RWPE1 (cell line): Measurements from ENCODE around the gene MPV17L.
"Not testable (repeated sequence)": the region's sequence is repeated elsewhere in the genome, so short reads cannot be mapped to it uniquely, and the experiment has no call there.

Experiments used
- CTCF ChIA-PET: fragments of 350-600 bp; sonication (Branson Sonifier 250); formaldehyde crosslinking; extraction: SDS; loops from one replicate; lab custom pipeline; 2021; lab: Yijun Ruan, JAX
- POLR2A ChIA-PET: fragments of 400-600 bp; formaldehyde crosslinking; extraction: SDS; loops from one replicate; lab custom pipeline; 2020; ENCODE audit warnings: antibody characterized with exemption; ENCODE audit not compliant: low non-redundant PET; lab: Yijun Ruan, JAX
- DNase-seq: peaks from one replicate; pipeline ENCODE4 v3.0.0; 2012; ENCODE audit warnings: low spot score
- H3K27ac ChIP-seq: fragments of 450-650 bp; 2 replicates; pipeline ENCODE4 v1.5.1; 2017

Gene MPV17L

DNA sequence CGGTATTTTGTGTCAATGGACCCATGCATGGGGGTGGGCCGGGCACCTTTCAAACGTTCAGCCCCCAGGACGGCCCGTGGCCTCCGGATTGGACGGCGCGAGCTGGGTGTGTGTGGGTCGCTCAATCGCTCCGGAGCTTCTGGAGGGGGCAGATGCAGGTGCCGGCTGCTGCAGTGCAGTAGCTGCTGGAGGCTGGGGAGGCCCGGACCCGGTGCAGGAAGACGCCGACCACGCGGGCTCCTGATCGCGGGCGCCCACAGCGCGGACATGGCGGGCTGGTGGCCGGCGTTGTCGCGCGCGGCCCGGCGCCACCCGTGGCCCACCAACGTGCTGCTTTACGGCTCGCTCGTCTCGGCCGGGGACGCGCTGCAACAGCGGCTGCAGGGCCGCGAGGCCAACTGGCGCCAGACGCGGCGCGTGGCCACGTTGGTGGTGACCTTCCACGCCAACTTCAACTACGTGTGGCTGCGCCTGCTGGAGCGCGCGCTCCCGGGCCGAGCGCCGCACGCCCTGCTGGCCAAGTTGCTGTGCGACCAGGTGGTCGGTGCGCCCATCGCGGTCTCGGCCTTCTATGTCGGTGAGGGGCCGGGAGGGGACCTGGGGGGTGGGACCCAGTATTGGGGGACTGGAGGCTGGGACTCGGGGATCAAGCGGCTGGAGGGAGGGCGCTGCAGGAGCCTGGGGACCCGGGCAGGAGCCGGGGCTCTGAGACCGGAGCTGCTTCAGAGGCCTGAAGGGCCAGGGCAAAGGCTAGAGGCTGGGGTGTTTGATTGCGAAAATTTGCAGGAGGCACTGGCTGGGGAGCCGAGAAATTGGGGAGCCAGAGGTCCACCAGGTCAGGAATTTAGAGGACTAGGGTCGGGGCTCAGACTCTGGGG is at the start of gene MPV17L:
MPV17L (plus strand) TSS at position 124 of the 878 bp plus-strand sequence; CDS start at position 268, 144 bp downstream.
- CTCF ChIA-PET, result interaction anchor here (0.5 kb wide), 1 partner anchor 238 kb away, joined by 3 read pairs; no protein-coding TSS in a partner anchor
- DNase-seq, H3K27ac ChIP-seq, POLR2A ChIA-PET: not testable (repeated sequence)

- POLR2A ChIA-PET, CTCF ChIA-PET: not testable (repeated sequence)
Observed at GRCh38 chr16:15348721-15349120, 46.8 kb upstream of the MPV17L start.

DNA sequence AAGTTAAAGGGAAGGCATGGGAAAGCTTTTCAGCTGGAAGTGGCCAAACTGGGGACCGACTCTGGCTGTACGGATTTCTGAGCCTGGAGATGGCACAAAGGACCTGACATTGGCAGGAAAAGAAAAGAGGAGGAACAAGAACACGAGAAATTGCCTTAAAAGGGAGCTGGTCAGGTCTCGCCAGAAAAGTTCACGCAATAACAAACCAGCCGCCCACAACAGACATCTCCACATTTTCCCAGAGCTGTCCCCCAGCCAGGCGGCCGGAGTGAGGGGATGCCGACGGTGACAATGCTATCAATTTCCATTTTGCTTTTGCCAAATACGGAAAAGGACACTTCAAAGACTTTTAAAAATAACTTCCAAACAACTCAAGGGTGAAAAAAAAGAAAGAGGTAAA is 44.3 kb upstream of the MPV17L start:
- POLR2A ChIA-PET, H3K27ac ChIP-seq, CTCF ChIA-PET, DNase-seq: not testable (repeated sequence)

More at GRCh38 chr16:15348721-15349120, 46.8 kb upstream of the MPV17L start:
- H3K27ac ChIP-seq, DNase-seq: not testable (repeated sequence)

- DNase-seq, CTCF ChIA-PET, H3K27ac ChIP-seq, POLR2A ChIA-PET: not testable (repeated sequence)
Observed at GRCh38 chr16:15351745-15352144, 43.8 kb upstream of the MPV17L start.

- CTCF ChIA-PET, H3K27ac ChIP-seq, POLR2A ChIA-PET, DNase-seq: not testable (repeated sequence)
Observed at GRCh38 chr16:15352852-15353251, 42.7 kb upstream of the MPV17L start.

- H3K27ac ChIP-seq, CTCF ChIA-PET, POLR2A ChIA-PET, DNase-seq: not testable (repeated sequence)
Observed at GRCh38 chr16:15354846-15355245, 40.7 kb upstream of the MPV17L start.

DNA sequence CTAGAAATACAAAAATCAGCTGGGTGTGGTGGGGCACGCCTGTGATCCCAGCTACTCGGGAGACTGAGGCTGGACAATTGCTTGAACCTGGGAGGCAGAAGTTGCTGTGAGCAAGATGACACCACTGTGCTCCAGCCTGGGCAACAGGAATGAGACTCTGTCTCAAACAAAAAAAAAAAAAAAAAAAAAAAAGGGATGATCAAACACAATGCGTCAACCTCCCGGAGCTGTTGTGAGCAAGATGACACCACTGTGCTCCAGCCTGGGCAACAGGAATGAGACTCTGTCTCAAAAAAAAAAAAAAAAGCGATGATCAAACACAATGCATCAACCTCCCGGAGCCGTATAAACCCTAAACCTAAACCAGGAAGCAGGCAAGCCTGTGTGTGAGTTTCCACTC is 38.1 kb upstream of the MPV17L start:
- H3K27ac ChIP-seq, CTCF ChIA-PET, DNase-seq, POLR2A ChIA-PET: not testable (repeated sequence)

DNA sequence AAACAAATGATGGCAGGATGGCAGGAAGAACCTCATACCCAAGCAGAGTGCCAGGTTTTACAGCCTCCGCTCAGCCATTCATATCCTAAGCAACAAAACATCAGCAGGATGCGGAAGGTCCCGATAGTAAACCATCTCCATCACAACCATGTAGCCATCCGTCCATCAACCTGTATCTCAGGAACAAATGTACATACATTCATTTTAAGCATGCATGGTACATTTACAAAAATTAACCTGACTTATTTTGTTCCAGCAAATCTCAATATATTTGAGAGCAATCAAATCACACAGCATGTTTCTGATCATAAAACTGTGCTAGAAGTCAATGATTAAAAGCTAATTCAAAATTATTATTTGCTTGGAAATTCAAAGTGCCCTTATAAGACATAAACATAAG is 17.4 kb upstream of the MPV17L start, which contains the start of gene NPIPA5:
NPIPA5 (minus strand) TSS at position 101 of the 400 bp plus-strand sequence; CDS start at position 101, 0 bp downstream.
- CTCF ChIA-PET, DNase-seq, H3K27ac ChIP-seq, POLR2A ChIA-PET: not testable (repeated sequence)

GRCh38 chr16:15382810-15383209 is 12.7 kb upstream of the MPV17L start:
- H3K27ac ChIP-seq, DNase-seq, CTCF ChIA-PET, POLR2A ChIA-PET: not testable (repeated sequence)

GRCh38 chr16:15388060-15388459 is 7.5 kb upstream of the MPV17L start:
- H3K27ac ChIP-seq, POLR2A ChIA-PET, CTCF ChIA-PET, DNase-seq: not testable (repeated sequence)

GRCh38 chr16:15389916-15390315 is 5.6 kb upstream of the MPV17L start:
- POLR2A ChIA-PET, H3K27ac ChIP-seq, CTCF ChIA-PET, DNase-seq: not testable (repeated sequence)

DNA sequence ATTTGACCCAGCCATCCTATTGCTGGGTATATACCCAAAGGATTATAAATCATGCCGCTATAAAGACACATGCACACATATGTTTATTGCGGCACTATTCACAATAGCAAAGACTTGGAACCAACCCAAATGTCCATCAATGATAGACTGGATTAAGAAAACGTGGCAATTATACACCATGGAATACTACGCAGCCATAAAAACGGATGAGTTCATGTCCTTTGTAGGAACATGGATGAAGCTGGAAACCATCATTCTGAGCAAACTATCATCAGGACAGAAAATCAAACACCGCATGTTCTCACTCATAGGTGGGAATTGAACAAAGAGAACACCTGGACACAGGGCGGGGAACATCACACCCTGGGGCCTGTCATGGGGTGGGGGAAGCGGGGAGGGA is 2.5 kb upstream of the MPV17L start:
- CTCF ChIA-PET, H3K27ac ChIP-seq, POLR2A ChIA-PET, DNase-seq: not testable (repeated sequence)

GRCh38 chr16:15396509-15396829 is 915 bp downstream of the MPV17L start:
- POLR2A ChIA-PET, H3K27ac ChIP-seq, DNase-seq, CTCF ChIA-PET: not testable (repeated sequence)
